Kidney (tissue), 14 donors: Measurements from ENCODE around the gene CSNK1G3. TPM values are rescaled to one million over a fixed set of nuclear protein-coding genes. Genes with fewer than 3 reads are reported as not detected.

Experiments
- DNase-seq, 5 donors: peaks; one replicate each; pipeline ENCODE4 v3.0.0-alpha.2; 2013 to 2020
- FAIRE-seq: peaks from 2 replicates; lab custom pipeline; 2012; peaks lifted over from hg19 to GRCh38; lab: Jason Lieb, UNC
- H3K27ac ChIP-seq, 2 donors: one replicate each; pipeline ENCODE4 v1.7.0; 2013; ENCODE audit warnings: low read depth in 2 of 2, low read length in 2 of 2, inconsistent platforms in 1 of 2
- H3K27me3 ChIP-seq: one replicate; pipeline ENCODE4 v1.7.1; 2013; ENCODE audit warnings: low read length, inconsistent platforms; ENCODE audit not compliant: control insufficient read depth, insufficient read depth
- H3K36me3 ChIP-seq, 3 donors: one replicate each; pipeline versions ENCODE4 v1.7.0 to v1.7.1; 2013; ENCODE audit warnings: low read length in 3 of 3, control low read depth in 1 of 3, inconsistent platforms in 1 of 3; ENCODE audit not compliant: insufficient read depth in 3 of 3, control insufficient read depth in 2 of 3
- H3K4me1 ChIP-seq, 3 donors: one replicate each; pipeline versions ENCODE4 v1.7.0 to v1.7.1; 2013; ENCODE audit warnings: low read length in 3 of 3, inconsistent platforms in 1 of 3, low read depth in 1 of 3; ENCODE audit not compliant: control insufficient read depth in 2 of 3, insufficient read depth in 2 of 3
- H3K4me3 ChIP-seq, 3 donors: one replicate each; pipeline versions ENCODE4 v1.7.0 to v1.8.1; 2013; ENCODE audit warnings: low read length in 3 of 3, control low read depth in 1 of 3, inconsistent platforms in 1 of 3
- H3K9ac ChIP-seq, 3 donors: one replicate each; pipeline versions ENCODE4 v1.7.0 to v1.7.1; 2013; ENCODE audit warnings: low read length in 3 of 3, control low read depth in 1 of 3, inconsistent platforms in 1 of 3
- H3K9me3 ChIP-seq, 3 donors: one replicate each; pipeline versions ENCODE4 v1.7.0 to v1.7.1; 2013; ENCODE audit warnings: low read length in 3 of 3, control low read depth in 1 of 3, inconsistent platforms in 1 of 3; ENCODE audit not compliant: control insufficient read depth in 2 of 3, insufficient read depth in 1 of 3
- intact Hi-C: fragments of 100-400 bp; cut with DNase I; formaldehyde crosslinking; loops from one replicate; pipeline ENCODE4 v1.11.1; 2022
- polyA plus RNA-seq: library from polyadenylated mRNA; stranded (reverse); fragments of 350-450 nt; fragmentation: Illumina TruSeq; extraction: RNeasy Lipid Tissue Mini Kit (QIAGEN cat#74804); gene quantifications from one replicate; pipeline ENCODE4 v1.2.3, GENCODE V29; 2014; ENCODE audit warnings: low read depth, low replicate concordance; ENCODE audit not compliant: insufficient read depth
- total RNA-seq: library from RNA; stranded (reverse); fragmentation: NEBNext Ultra II Directional; extraction: Animal tissue kit (Norgen Biotek cat#: 25700); gene quantifications from one replicate; pipeline ENCODE4 v1.2.1, GENCODE V29; 2021
- TF ChIP-seq, protein P1 (sequence below): IDR thresholded peaks from 3 replicates; pipeline ENCODE4 v1.5.1; 2012; ENCODE audit warnings: mild to moderate bottlenecking, moderate library complexity, borderline replicate concordance; ENCODE audit not compliant: insufficient read depth; ENCODE audit errors: extremely low read depth
- donor health status: control.
- donor health status: control.
- donor health status: control.
- donor health status: control.
- donor health status: control.
- donor health status: DM: yes; HTN: yes; CAD: no.
- donor health status: Normal renal cell carcinoma (clear cell type).

The CSNK1G3 gene
- total and polyA plus RNA-seq, 2 donors from 2014 or later: 8.1 to 39.1 TPM

- no peak overlapping the region for H3K27ac ChIP-seq
Measured at GRCh38 chr5:123579410-123579809, 67.4 kb downstream of the CSNK1G3 start.

DNA sequence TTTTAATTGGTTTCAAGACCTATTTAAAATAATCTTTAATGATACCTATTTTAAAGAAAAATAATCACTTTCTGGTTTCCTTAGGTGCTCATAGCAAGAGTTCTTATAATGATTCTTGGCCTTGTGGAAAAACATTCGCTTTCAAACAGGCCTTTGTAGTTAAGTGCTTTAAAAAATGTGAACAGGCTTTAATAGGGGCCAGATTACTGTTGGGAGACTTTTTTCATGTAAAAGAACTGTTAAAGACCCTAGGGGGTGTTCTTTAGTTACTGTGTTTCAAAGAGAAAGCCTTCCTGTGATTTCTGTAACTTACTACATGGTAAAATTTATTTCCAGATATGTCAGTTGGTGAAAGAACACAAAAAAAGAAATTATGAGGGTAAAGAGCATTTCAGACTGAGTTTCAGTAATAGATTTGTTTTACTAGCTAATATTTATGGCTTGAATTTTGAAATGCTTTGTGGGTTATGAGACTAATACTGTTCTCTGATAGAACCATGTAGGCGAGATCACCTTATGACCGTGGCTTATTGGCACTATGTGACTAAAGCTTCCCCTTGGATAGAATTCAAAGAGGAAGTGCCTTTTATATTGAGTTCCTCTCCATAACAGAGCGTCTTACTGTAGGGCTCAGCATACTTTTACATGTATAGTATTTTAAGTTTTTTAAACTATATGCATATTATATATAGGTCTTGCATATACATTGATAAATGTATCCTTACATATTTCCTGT, 70.7 kb downstream of the CSNK1G3 start:
- FAIRE-seq (peak; percentile 37), DNase-seq (no peak)
- H3K36me3 ChIP-seq: no peaks in the 10 kb centered on the region
- H3K9me3 ChIP-seq: peaks cover 0 to 3% (median 0%) of the 10 kb centered on the region in 3 donors
- H3K27ac ChIP-seq: no peak overlapping the region
- intact Hi-C loops: no loop called here
- H3K4me3 ChIP-seq: no peak overlapping the region
- H3K9ac ChIP-seq: no peak overlapping the region
- TF ChIP-seq, protein P1, sequence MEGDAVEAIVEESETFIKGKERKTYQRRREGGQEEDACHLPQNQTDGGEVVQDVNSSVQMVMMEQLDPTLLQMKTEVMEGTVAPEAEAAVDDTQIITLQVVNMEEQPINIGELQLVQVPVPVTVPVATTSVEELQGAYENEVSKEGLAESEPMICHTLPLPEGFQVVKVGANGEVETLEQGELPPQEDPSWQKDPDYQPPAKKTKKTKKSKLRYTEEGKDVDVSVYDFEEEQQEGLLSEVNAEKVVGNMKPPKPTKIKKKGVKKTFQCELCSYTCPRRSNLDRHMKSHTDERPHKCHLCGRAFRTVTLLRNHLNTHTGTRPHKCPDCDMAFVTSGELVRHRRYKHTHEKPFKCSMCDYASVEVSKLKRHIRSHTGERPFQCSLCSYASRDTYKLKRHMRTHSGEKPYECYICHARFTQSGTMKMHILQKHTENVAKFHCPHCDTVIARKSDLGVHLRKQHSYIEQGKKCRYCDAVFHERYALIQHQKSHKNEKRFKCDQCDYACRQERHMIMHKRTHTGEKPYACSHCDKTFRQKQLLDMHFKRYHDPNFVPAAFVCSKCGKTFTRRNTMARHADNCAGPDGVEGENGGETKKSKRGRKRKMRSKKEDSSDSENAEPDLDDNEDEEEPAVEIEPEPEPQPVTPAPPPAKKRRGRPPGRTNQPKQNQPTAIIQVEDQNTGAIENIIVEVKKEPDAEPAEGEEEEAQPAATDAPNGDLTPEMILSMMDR: no peak
- H3K27me3 ChIP-seq: no peaks in the 10 kb centered on the region
- no peaks in the 10 kb centered on the region for H3K4me1 ChIP-seq

More at GRCh38 chr5:123579410-123579809, 67.4 kb downstream of the CSNK1G3 start:
- no peaks in the 10 kb centered on the region for H3K27me3 ChIP-seq
- H3K36me3 ChIP-seq: peaks cover 0 to 3% (median 0%) of the 10 kb centered on the region in 3 donors
- intact Hi-C loops: no loop called here
- DNase-seq (no peak), FAIRE-seq (no peak)
- no peaks in the 10 kb centered on the region for H3K4me1 ChIP-seq
- TF ChIP-seq, protein P1: no peak
- H3K4me3 ChIP-seq: no peak overlapping the region
- no peak overlapping the region for H3K9ac ChIP-seq
- no peaks in the 10 kb centered on the region for H3K9me3 ChIP-seq

GRCh38 chr5:123585871-123586270, 73.9 kb downstream of the CSNK1G3 start:
- H3K9ac ChIP-seq: no peak overlapping the region
- no peaks in the 10 kb centered on the region for H3K36me3 ChIP-seq
- H3K27ac ChIP-seq: no peak overlapping the region
- FAIRE-seq: no peak
- TF ChIP-seq, protein P1: no peak
- no peak for DNase-seq
- no peak overlapping the region for H3K4me3 ChIP-seq
- peaks cover 0 to 3% (median 0%) of the 10 kb centered on the region in 3 donors for H3K9me3 ChIP-seq
- intact Hi-C loops: no loop called here
- H3K4me1 ChIP-seq: no peaks in the 10 kb centered on the region
- no peaks in the 10 kb centered on the region for H3K27me3 ChIP-seq
